ENCODE data around the gene VSIG10L2.

Gene VSIG10L2

GRCh38 chr11:125926682-125927081, 19.2 kb upstream of the VSIG10L2 start:
- FAIRE-seq (no peak), DNase-seq (ENCODE audit: extremely low spot score, insufficient read length, low read depth) (no peak)

- DNase-seq (ENCODE audit: extremely low spot score, insufficient read length, low read depth): no peak
- FAIRE-seq: no peak
These were observed 16.3 kb upstream of the VSIG10L2 start for GRCh38 chr11:125929445-125930075.

DNA sequence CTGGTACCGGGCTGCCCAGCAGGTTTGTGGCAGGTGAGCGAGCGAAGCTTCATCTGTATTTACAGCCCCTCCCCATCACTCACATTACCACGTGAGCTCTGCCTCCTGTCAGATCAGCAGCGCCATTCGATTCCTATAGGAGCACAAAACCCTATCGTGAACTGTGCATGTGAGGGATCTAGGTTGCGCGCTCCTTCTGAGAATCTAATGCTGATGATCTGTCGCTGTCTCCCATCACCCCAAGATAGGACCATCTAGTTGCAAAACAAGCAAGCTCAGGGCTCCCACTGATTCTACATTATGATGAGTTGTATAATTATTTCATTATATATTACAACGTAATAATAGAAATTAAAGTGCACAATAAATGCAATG, 15.8 kb upstream of the VSIG10L2 start:
- FAIRE-seq (no peak), DNase-seq (ENCODE audit: extremely low spot score, insufficient read length, low read depth) (no peak)

DNA sequence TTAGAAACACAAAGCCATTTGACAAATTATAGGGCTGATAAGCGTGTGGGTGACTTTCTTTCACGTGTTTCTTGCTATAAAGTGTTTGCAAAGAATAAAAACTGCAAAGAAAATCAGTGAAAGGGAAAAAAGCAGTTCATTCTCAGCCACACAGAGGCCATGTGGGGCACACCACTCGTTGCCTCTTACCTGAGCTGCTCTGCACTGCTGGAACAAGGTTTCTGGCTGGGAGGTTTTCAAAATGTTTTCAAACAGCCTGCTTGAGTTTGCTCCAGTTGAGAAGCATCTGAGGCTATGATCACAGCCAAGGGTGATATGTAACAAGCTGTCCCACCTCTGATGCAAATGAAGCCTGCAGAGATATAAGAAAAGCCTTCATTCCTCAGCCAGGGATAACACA, 14.7 kb upstream of the VSIG10L2 start:
- DNase-seq (ENCODE audit: extremely low spot score, insufficient read length, low read depth) (no peak), FAIRE-seq (no peak)

DNA sequence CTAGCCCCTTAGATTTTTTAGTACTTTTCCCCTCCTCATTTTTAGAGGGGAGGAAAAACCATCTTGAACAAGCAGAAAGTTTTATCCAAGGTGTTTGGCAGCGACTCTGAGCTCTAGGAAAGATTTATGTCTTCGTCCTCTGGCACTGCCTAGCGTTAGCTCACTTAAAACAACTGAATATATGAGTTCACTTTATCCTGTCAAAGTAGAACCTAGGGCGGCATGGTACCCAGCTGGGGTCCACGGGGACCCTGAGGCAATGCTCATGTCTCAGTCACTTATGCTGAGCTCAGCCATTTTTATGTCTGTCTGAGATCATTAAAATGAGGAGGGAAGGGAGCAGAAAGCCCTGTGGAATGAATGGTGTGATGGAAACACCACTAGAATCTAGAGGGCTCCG, 14.2 kb upstream of the VSIG10L2 start:
- FAIRE-seq: no peak

GRCh38 chr11:125932301-125932700, 13.5 kb upstream of the VSIG10L2 start:
- no peak for DNase-seq (ENCODE audit: extremely low spot score, insufficient read length, low read depth)
- no peak for FAIRE-seq

More for the DNA sequence above, 14.2 kb upstream of the VSIG10L2 start:
- DNase-seq (ENCODE audit: extremely low spot score, insufficient read length, low read depth): no peak

DNA sequence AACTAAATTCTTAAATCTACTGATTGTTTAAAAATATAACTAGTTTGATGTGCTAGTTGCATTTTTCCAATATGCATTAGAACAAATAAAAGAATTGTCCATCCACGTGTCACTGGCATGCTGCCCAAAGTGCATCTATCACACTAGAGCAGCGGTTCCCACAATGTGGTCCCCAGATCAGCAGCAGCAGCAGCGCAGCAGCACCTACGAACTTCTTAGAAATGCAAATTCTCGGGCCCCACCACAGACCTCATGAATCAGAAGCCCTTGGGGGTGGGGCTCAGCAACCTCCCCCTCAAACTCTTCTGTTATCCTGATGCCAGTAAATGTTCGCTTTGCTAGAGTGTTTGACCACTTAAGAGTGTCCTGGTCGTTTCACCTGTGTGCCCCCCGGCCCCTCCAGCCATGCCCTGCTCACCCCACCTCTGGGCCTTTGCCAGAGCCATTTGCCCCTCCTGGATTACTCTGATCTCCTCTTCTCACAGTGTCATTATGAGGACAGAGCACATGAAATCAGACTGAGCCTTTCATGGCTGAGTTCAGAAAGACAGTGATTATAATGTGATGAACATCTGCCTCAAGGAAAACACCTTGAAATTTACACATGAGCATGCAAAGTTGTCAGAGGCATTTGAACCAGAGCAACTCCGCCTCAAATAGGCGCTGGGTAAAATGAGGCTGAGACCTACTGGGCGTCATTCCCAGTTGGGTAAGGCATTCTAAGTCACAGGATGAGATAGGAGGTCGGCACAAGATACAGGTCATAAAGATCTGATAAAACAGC, 12.6 kb upstream of the VSIG10L2 start:
- FAIRE-seq (no peak), DNase-seq (ENCODE audit: extremely low spot score, insufficient read length, low read depth) (no peak)

DNA sequence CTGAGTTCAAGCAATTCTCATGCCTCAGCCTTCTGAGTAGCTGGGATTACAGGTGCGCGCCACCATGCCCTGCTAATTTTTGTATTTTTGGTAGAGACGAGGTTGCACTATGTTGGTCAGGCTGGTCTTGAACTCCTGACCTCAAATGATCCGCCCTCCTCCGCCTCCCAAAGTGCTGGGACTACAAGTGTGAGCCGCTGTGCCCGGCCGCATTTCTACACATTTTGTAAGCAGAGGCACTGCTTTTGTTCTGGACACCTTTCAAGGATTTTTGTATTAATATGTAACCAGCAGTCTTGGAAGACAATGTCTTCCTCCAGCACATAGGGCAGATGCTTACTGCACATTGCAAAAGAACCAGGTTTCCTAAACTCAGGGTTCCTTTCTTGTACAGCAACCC, 11.4 kb upstream of the VSIG10L2 start:
- no peak for DNase-seq (ENCODE audit: extremely low spot score, insufficient read length, low read depth)
- no peak for FAIRE-seq

- FAIRE-seq (no peak), DNase-seq (ENCODE audit: extremely low spot score, insufficient read length, low read depth) (no peak)
These were observed 10.8 kb upstream of the VSIG10L2 start for GRCh38 chr11:125935056-125935455.

- FAIRE-seq (no peak), DNase-seq (ENCODE audit: extremely low spot score, insufficient read length, low read depth) (no peak)
These were observed 10.1 kb upstream of the VSIG10L2 start for GRCh38 chr11:125935618-125936199.

- no peak for FAIRE-seq
- no peak for DNase-seq (ENCODE audit: extremely low spot score, insufficient read length, low read depth)
These were observed 7.4 kb upstream of the VSIG10L2 start for GRCh38 chr11:125938418-125938817.

- no peak for DNase-seq (ENCODE audit: extremely low spot score, insufficient read length, low read depth)
- FAIRE-seq: no peak
These were observed 6.7 kb upstream of the VSIG10L2 start for GRCh38 chr11:125939081-125939521.

DNA sequence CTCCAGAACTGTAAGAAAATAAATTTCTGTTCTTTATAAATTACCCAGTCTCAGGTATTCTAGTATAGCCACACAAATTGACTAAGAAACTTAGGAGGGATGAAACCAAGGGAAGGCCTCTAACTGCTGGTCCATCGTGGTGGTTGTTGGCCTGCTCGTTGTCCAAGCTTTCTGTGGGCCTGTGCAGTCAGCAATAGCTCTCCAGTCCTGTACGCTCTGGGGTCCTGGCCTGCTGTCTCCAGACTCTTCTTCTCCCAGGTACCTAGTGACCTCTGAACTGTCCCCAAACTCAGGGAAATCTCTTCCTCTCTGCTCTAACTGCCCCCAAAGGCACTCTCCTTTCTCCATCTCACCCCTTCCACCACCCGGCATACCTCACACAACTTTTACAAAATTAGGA, 5.7 kb upstream of the VSIG10L2 start:
- FAIRE-seq: no peak
- no peak for DNase-seq (ENCODE audit: extremely low spot score, insufficient read length, low read depth)

- FAIRE-seq: no peak
- DNase-seq (ENCODE audit: extremely low spot score, insufficient read length, low read depth): no peak
These were observed 4.6 kb upstream of the VSIG10L2 start for GRCh38 chr11:125941267-125941618.

DNA sequence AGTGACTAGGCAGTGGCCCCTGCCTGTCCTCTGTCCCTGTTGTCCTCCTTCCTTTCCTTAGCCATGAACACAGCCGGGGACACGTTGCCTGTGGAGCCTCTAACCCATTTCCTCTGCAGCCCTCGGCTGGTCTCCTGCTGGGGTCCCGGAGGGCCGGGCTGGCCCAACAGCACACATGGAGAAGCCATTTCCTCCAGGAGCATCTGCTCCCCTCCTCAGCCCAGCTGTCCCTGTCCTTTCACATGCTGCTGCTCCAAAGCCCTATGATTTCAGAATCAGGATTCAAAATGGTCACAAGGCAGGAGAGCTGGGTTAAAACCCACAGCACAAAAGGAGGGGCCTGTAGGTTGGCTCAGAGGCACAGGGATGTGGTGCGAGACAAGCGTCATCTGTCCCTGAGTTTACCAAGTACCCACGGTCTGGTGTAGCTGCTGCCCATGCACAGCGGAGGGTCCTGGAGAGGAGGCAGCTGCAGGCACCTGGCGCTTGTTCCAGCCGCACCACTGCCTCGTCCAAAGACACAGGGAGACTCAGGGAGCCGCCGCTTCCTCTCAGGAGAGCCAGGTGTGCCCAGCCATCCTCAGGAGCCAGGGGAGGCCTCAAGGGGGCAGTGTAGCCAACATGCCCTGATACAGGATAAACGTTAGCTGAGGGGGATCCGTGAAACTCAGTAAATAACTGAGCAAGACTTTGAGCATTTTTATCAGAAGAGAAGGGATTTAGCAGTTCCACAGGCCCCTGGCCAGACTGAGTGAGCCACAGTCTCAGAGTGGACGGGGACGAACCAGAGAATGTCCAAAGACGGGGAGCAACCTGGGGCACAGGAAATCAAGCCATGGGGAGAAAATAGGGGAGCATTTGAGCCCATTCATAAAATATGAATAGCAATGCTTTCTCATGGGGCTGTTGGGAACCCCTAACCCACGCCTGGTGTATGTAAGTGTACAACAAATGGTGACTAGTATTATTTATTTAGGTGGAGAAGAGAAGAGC, 3.9 kb upstream of the VSIG10L2 start:
- peak; percentile 23 for DNase-seq (ENCODE audit: extremely low spot score, insufficient read length, low read depth)
- peak; percentile 29 for FAIRE-seq

DNA sequence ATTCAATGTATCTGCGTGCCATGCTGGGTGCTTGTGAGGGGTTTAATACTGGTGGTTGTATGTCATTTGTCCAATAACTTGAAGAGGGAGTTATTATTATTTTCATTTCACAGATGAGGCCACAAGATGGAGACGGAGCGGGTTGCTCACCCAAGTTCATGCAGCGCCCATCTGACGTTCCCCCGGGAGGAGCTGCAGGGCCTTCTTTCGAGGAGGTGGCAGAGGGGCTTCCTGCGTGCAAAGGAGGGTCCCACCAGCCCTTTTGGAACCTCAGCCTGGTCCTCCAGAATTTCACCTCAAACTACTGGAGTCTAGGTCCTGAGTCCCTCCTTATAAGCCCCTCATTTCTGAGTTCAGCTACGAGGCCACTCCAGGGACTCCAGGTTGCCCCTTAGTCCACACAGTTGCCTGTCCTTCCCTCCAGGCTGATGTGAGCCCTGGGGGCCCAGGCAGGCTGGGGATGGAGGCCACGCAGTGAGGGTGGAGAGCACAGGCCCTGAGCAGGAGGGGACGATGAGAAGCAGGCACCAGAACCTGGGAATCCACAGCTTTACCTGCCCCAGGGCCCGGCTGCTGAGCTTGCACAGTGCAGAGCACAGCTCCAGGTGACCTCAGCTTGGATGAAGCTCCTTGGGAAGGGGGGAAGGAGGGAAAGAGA, 2.9 kb upstream of the VSIG10L2 start:
- FAIRE-seq (no peak), DNase-seq (ENCODE audit: extremely low spot score, insufficient read length, low read depth) (no peak)

- DNase-seq (ENCODE audit: extremely low spot score, insufficient read length, low read depth) (no peak), FAIRE-seq (no peak)
These were observed 2.0 kb upstream of the VSIG10L2 start for GRCh38 chr11:125943661-125944349.

GRCh38 chr11:125944350-125945010, 1.4 kb upstream of the VSIG10L2 start:
- no peak for FAIRE-seq
- DNase-seq (ENCODE audit: extremely low spot score, insufficient read length, low read depth): no peak
